ENCODE measurements around the gene MYO1F.
"Not testable (repeated sequence)": the region's sequence is repeated elsewhere in the genome, so short reads cannot be mapped to it uniquely, and the experiment has no call there.

MYO1F gene

DNA sequence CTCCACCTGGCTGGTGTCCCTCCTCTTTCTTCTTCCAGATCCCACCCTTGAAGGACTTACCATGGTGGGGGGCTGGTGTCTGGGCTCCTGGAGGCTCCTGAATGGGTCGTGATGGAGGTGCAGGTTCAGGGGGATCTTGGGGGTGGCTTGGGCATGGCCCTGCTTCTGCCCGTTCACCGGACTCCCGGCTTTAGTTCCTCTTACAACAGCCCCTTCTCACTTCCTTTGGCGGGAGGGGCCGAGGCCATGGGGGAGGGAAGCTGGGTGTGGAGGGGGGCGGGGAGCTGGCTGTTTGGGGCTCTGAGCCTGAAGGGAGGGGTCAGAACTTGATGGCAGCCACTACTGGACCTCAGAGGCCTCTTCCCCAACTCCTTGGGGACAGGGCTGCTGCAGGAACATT, at the start of gene MYO1F:
MYO1F (minus strand) TSS at position 196 of the 400 bp plus-strand sequence; CDS start at position 63, 133 bp downstream.
- H3K9ac ChIP-seq (ENCODE audit: low read length), result no peak within 1 kb of the TSS
- H3K4me1 ChIP-seq (ENCODE audit: control insufficient read depth, insufficient read depth, low read length), result peaks cover 22% of the 10 kb centered on the region
- H3K4me3 ChIP-seq (ENCODE audit: low read depth, low read length), result no peak within 1 kb of the TSS
- H3K27me3 ChIP-seq (ENCODE audit: control insufficient read depth, insufficient read depth, low read length), result peaks cover 3% of the 10 kb centered on the region; the same call in 1 of the 2 replicates
- no peak within 1 kb of the TSS for H3K27ac ChIP-seq (ENCODE audit: low read depth, low read length)
- no peaks in the 10 kb centered on the region for H3K9me3 ChIP-seq (ENCODE audit: control insufficient read depth, insufficient read depth, low read depth, low read length)
- no peaks in the 10 kb centered on the region for H3K36me3 ChIP-seq (ENCODE audit: control insufficient read depth, insufficient read depth, low read length)

DNA sequence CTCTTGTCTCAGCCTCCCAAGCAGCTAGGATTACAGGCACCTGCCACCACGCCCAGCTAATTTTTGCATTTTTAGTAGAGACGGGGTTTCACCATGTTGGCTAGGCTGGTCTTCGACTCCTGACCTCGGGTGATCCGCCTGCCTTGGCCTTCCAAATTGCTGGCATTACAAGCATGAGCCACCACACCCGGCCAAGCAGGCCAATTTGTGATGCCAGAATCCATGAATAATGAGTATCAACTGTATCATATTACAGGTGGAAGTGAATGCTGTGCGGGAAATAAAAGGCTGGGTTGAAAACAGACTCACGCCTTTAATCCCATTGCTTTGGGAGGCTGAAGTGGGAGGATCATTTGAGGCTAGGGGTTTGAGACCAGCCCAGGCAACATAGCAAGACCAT, 49.6 kb upstream of the MYO1F start:
- Histone ChIP-seq H3K27me3 (ENCODE audit: control insufficient read depth, insufficient read depth, low read length) (no peaks in the 10 kb centered on the region), H3K9ac (ENCODE audit: low read length) (no peak overlapping the region), H3K36me3 (ENCODE audit: control insufficient read depth, insufficient read depth, low read length) (no peaks in the 10 kb centered on the region), H3K9me3 (ENCODE audit: control insufficient read depth, insufficient read depth, low read depth, low read length) (no peaks in the 10 kb centered on the region), H3K4me1 (ENCODE audit: control insufficient read depth, insufficient read depth, low read length) (peaks cover 15% of the 10 kb centered on the region), H3K4me3 (ENCODE audit: low read depth, low read length) (no peak overlapping the region), H3K27ac (ENCODE audit: low read depth, low read length) (no peak overlapping the region)

DNA sequence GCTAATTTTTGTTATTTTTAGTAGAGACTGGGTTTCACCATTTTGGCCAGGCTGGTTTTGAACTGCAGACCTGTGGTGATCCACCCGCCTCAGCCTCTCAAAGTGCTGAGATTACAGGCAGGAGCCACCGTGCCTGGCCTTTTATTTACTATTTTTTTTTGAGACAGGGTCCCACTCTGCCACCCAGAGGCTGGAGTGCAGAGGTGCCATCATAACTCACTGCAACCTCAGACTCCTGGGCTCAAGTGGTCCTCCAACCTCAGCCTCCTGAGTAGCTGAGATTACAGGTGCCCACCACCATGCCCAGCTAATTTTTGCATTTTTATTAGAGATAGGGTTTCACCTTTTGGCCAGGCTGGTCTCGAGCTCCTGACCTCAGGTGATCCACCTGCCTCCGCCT, 45.6 kb upstream of the MYO1F start:
- not testable (repeated sequence) for H3K4me1 ChIP-seq (ENCODE audit: control insufficient read depth, insufficient read depth, low read length); H3K4me3 ChIP-seq (ENCODE audit: low read depth, low read length); H3K27me3 ChIP-seq (ENCODE audit: control insufficient read depth, insufficient read depth, low read length); H3K9ac ChIP-seq (ENCODE audit: low read length); H3K27ac ChIP-seq (ENCODE audit: low read depth, low read length); H3K36me3 ChIP-seq (ENCODE audit: control insufficient read depth, insufficient read depth, low read length); H3K9me3 ChIP-seq (ENCODE audit: control insufficient read depth, insufficient read depth, low read depth, low read length)

- H3K9me3 ChIP-seq (ENCODE audit: control insufficient read depth, insufficient read depth, low read depth, low read length), result no peaks in the 10 kb centered on the region
- H3K27ac ChIP-seq (ENCODE audit: low read depth, low read length), result no peak overlapping the region
- no peaks in the 10 kb centered on the region for H3K36me3 ChIP-seq (ENCODE audit: control insufficient read depth, insufficient read depth, low read length)
- no peak overlapping the region for H3K4me3 ChIP-seq (ENCODE audit: low read depth, low read length)
- H3K27me3 ChIP-seq (ENCODE audit: control insufficient read depth, insufficient read depth, low read length), result no peaks in the 10 kb centered on the region
- no peaks in the 10 kb centered on the region for H3K4me1 ChIP-seq (ENCODE audit: control insufficient read depth, insufficient read depth, low read length)
- H3K9ac ChIP-seq (ENCODE audit: low read length), result no peak overlapping the region
Observed at GRCh38 chr19:8618751-8619150, 41.5 kb upstream of the MYO1F start.

DNA sequence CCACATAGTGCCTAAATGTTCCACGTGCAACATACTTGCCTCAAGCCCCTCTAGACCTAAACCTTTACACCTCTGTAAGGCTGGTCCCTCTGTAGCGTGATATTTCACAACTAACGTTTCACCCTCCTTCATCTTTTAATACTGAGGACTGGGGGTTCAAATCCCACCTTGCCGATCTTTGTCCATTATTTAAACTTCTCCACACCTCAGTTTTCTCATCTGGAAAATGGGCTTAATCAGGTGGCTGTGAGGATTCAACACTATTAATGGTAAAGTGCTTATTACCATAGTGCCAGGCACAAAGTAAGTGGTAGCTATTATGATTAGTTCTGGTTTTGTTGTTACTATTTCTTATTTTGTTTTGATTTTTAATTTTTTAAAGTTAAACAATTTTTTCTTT, 40.7 kb upstream of the MYO1F start:
- Histone ChIP-seq H3K4me1 (ENCODE audit: control insufficient read depth, insufficient read depth, low read length) (no peaks in the 10 kb centered on the region), H3K27me3 (ENCODE audit: control insufficient read depth, insufficient read depth, low read length) (no peaks in the 10 kb centered on the region)

GRCh38 chr19:8617325-8617724, 40.1 kb upstream of the MYO1F start:
- H3K27ac ChIP-seq (ENCODE audit: low read depth, low read length); H3K9me3 ChIP-seq (ENCODE audit: control insufficient read depth, insufficient read depth, low read depth, low read length); H3K4me3 ChIP-seq (ENCODE audit: low read depth, low read length); H3K4me1 ChIP-seq (ENCODE audit: control insufficient read depth, insufficient read depth, low read length); H3K9ac ChIP-seq (ENCODE audit: low read length); H3K36me3 ChIP-seq (ENCODE audit: control insufficient read depth, insufficient read depth, low read length); H3K27me3 ChIP-seq (ENCODE audit: control insufficient read depth, insufficient read depth, low read length): not testable (repeated sequence)

More for the DNA sequence above, 40.7 kb upstream of the MYO1F start:
- Histone ChIP-seq H3K27ac (ENCODE audit: low read depth, low read length) (no peak overlapping the region), H3K9me3 (ENCODE audit: control insufficient read depth, insufficient read depth, low read depth, low read length) (no peaks in the 10 kb centered on the region), H3K4me3 (ENCODE audit: low read depth, low read length) (no peak overlapping the region), H3K9ac (ENCODE audit: low read length) (no peak overlapping the region), H3K36me3 (ENCODE audit: control insufficient read depth, insufficient read depth, low read length) (no peaks in the 10 kb centered on the region)

GRCh38 chr19:8616861-8617260, 39.6 kb upstream of the MYO1F start:
- Histone ChIP-seq H3K27me3 (ENCODE audit: control insufficient read depth, insufficient read depth, low read length) (no peaks in the 10 kb centered on the region), H3K4me1 (ENCODE audit: control insufficient read depth, insufficient read depth, low read length) (peaks cover 4% of the 10 kb centered on the region; the same call in 1 of the 2 replicates), H3K9ac (ENCODE audit: low read length) (no peak overlapping the region), H3K36me3 (ENCODE audit: control insufficient read depth, insufficient read depth, low read length) (no peaks in the 10 kb centered on the region), H3K9me3 (ENCODE audit: control insufficient read depth, insufficient read depth, low read depth, low read length) (no peaks in the 10 kb centered on the region), H3K4me3 (ENCODE audit: low read depth, low read length) (no peak overlapping the region), H3K27ac (ENCODE audit: low read depth, low read length) (no peak overlapping the region)

DNA sequence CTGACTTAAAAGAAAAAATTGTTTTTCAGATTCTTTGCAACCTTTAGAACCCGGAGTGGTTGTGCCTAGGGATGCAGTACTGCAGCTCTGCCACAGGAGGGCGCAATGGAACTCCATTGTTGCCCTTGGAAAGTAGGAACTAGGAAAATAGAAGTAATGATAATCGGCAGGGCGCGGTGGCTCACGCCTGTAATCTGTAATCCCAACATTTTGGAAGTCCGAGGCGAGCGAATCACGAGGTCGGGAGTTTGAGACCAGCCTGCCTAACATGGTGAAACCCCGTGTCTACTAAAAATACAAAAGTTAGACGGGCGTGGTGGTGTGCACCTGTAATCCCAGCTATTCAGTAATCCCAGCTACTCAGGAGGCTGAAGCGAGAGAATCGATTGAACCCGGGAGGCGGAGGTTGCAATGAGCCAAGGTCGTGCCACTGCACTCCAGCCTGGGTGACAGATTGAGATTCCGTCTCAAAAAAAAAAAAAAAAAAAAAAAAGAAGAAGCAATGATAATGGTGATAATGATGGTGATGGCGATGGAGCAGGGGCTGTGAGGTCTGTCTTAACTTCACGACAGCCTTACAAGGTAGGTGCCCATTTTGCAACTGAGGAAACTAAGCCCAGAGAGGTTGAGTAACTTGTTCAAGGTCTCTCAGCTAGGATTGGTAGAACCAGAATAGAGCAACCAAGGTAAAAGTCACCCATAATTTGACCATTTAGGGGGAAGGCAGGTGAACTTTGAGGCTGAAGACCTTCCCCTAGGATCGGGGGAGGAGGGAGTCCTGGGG, 38.8 kb upstream of the MYO1F start:
- H3K27ac ChIP-seq (ENCODE audit: low read depth, low read length), result no peak overlapping the region

GRCh38 chr19:8615024-8615423, 37.8 kb upstream of the MYO1F start:
- Histone ChIP-seq H3K27ac (ENCODE audit: low read depth, low read length) (no peak overlapping the region), H3K9ac (ENCODE audit: low read length) (no peak overlapping the region), H3K9me3 (ENCODE audit: control insufficient read depth, insufficient read depth, low read depth, low read length) (no peaks in the 10 kb centered on the region), H3K4me3 (ENCODE audit: low read depth, low read length) (no peak overlapping the region), H3K4me1 (ENCODE audit: control insufficient read depth, insufficient read depth, low read length) (peaks cover 9% of the 10 kb centered on the region; the same call in 1 of the 2 replicates), H3K27me3 (ENCODE audit: control insufficient read depth, insufficient read depth, low read length) (no peaks in the 10 kb centered on the region), H3K36me3 (ENCODE audit: control insufficient read depth, insufficient read depth, low read length) (no peaks in the 10 kb centered on the region)

More for the DNA sequence above, 38.8 kb upstream of the MYO1F start:
- no peak overlapping the region for H3K9ac ChIP-seq (ENCODE audit: low read length)
- no peaks in the 10 kb centered on the region for H3K9me3 ChIP-seq (ENCODE audit: control insufficient read depth, insufficient read depth, low read depth, low read length)
- no peaks in the 10 kb centered on the region for H3K27me3 ChIP-seq (ENCODE audit: control insufficient read depth, insufficient read depth, low read length)
- H3K4me3 ChIP-seq (ENCODE audit: low read depth, low read length), result no peak overlapping the region
- peaks cover 9% of the 10 kb centered on the region; the same call in 1 of the 2 replicates for H3K4me1 ChIP-seq (ENCODE audit: control insufficient read depth, insufficient read depth, low read length)
- H3K36me3 ChIP-seq (ENCODE audit: control insufficient read depth, insufficient read depth, low read length), result no peaks in the 10 kb centered on the region

DNA sequence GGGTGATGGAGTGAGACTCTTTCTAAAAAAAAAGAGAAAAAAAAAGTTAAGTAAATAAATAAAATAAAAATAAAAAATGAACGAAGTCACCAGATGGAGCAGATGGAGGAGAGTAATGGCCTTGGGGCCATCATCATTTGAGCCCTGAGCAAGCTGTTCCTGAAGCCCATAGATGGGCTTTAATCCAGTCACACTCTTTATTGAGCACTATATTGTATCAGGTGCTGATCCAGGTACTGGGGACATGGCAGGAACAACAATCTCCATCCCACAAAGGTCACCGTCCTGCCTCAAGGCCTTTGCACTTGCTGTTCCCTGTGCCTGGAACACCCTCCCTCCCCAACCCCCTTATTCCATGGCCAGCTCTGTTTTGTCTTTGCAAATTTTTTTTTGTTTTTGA, 37.2 kb upstream of the MYO1F start:
- Histone ChIP-seq H3K27me3 (ENCODE audit: control insufficient read depth, insufficient read depth, low read length) (no peaks in the 10 kb centered on the region), H3K9me3 (ENCODE audit: control insufficient read depth, insufficient read depth, low read depth, low read length) (no peaks in the 10 kb centered on the region), H3K9ac (ENCODE audit: low read length) (no peak overlapping the region), H3K36me3 (ENCODE audit: control insufficient read depth, insufficient read depth, low read length) (no peaks in the 10 kb centered on the region), H3K4me1 (ENCODE audit: control insufficient read depth, insufficient read depth, low read length) (peaks cover 9% of the 10 kb centered on the region; the same call in 1 of the 2 replicates), H3K4me3 (ENCODE audit: low read depth, low read length) (no peak overlapping the region), H3K27ac (ENCODE audit: low read depth, low read length) (no peak overlapping the region)

- Histone ChIP-seq H3K9me3 (ENCODE audit: control insufficient read depth, insufficient read depth, low read depth, low read length) (no peaks in the 10 kb centered on the region), H3K36me3 (ENCODE audit: control insufficient read depth, insufficient read depth, low read length) (no peaks in the 10 kb centered on the region), H3K4me3 (ENCODE audit: low read depth, low read length) (no peak overlapping the region), H3K9ac (ENCODE audit: low read length) (no peak overlapping the region), H3K4me1 (ENCODE audit: control insufficient read depth, insufficient read depth, low read length) (peaks cover 21% of the 10 kb centered on the region), H3K27me3 (ENCODE audit: control insufficient read depth, insufficient read depth, low read length) (no peaks in the 10 kb centered on the region), H3K27ac (ENCODE audit: low read depth, low read length) (no peak overlapping the region)
Observed at GRCh38 chr19:8612807-8613171, 35.5 kb upstream of the MYO1F start.
